CD4-positive, CD25-positive, alpha-beta regulatory T cell (primary cell): ENCODE measurements around the gene NEIL1. TPM values are rescaled to one million over a fixed set of nuclear protein-coding genes. Genes with fewer than 3 reads are reported as not detected.
A peak's percentile ranks its signal among the peaks of the same experiment; 100 is the strongest.

ENCODE experiments used
- ATAC-seq, 2 donors: fragments of 150-1000 bp; cut with Tn5 transposase; one replicate each; pipeline ENCODE4 v1.10.0; 2021; ENCODE audit warnings: low read depth in 2 of 2, moderate number of reproducible peaks in 2 of 2, moderate library complexity in 1 of 2
- DNase-seq, 3 donors: peaks; one replicate each; pipeline versions ENCODE4 v3.0.0 to v3.0.0-alpha.2; 2012 to 2022; ENCODE audit warnings: mixed read lengths in 1 of 3
- H3K27ac ChIP-seq: one replicate; pipeline ENCODE4 v1.7.0; 2013; ENCODE audit warnings: mild to moderate bottlenecking, low read length; ENCODE audit not compliant: insufficient read depth, poor library complexity, severe bottlenecking
- H3K27me3 ChIP-seq: one replicate; pipeline ENCODE4 v1.7.0; 2013; ENCODE audit warnings: low read length; ENCODE audit not compliant: control insufficient read depth, insufficient read depth
- H3K36me3 ChIP-seq: one replicate; pipeline ENCODE4 v1.7.0; 2013; ENCODE audit warnings: mild to moderate bottlenecking, low read length, moderate library complexity; ENCODE audit not compliant: control insufficient read depth, insufficient read depth
- H3K4me1 ChIP-seq: 2 replicates; pipeline ENCODE4 v1.7.0; 2013; ENCODE audit warnings: mild to moderate bottlenecking, low read length; ENCODE audit not compliant: insufficient read depth, control insufficient read depth, poor library complexity, severe bottlenecking
- H3K4me3 ChIP-seq: one replicate; pipeline ENCODE4 v1.7.0; 2013; ENCODE audit warnings: low read depth, mild to moderate bottlenecking, low read length, moderate library complexity
- H3K9me3 ChIP-seq, 2 experiments: 1 replicate in 1 of 2; 2 replicates in 1 of 2; pipeline ENCODE4 v1.7.0; 2013; ENCODE audit warnings: low read length in 2 of 2, mild to moderate bottlenecking in 1 of 2, moderate library complexity in 1 of 2; ENCODE audit not compliant: control insufficient read depth in 2 of 2
- H3K27ac Mint-ChIP-seq, 3 donors: one replicate each; pipeline ENCODE4 v1.8.0; 2020 to 2022; ENCODE audit warnings: mild to moderate bottlenecking in 3 of 3, mixed read lengths in 3 of 3, moderate library complexity in 2 of 3
- H3K27me3 Mint-ChIP-seq: one replicate; pipeline ENCODE4 v1.8.0; 2022; ENCODE audit warnings: mild to moderate bottlenecking, mixed read lengths
- H3K36me3 Mint-ChIP-seq: one replicate; pipeline ENCODE4 v1.8.0; 2020; ENCODE audit warnings: mixed read lengths
- H3K4me1 Mint-ChIP-seq, 4 donors: one replicate each; pipeline ENCODE4 v1.8.0; 2020 to 2022; ENCODE audit warnings: mixed read lengths in 4 of 4, mild to moderate bottlenecking in 1 of 4
- H3K4me3 Mint-ChIP-seq, 4 donors: one replicate each; pipeline ENCODE4 v1.8.0; 2020 to 2022; ENCODE audit warnings: mild to moderate bottlenecking in 4 of 4, mixed read lengths in 4 of 4, moderate library complexity in 3 of 4
- H3K9me3 Mint-ChIP-seq, 7 donors: one replicate each; pipeline ENCODE4 v1.8.0; 2020 to 2022; ENCODE audit warnings: mixed read lengths in 7 of 7, mild to moderate bottlenecking in 3 of 7, moderate library complexity in 2 of 7
- polyA plus RNA-seq, 4 donors: library from polyadenylated mRNA; unstranded; fragments of 300-500 nt; fragmentation: Illumina TruSeq; gene quantifications; one replicate each; pipeline ENCODE4 v1.2.3, GENCODE V29; 2021
- total RNA-seq: library from RNA; stranded (reverse); gene quantifications from one replicate; pipeline ENCODE4 v1.2.3, GENCODE V29; 2022

The NEIL1 gene
- total and polyA plus RNA-seq, 5 donors from 2014 or later, result 1.1 to 23.7 (median 1.6) TPM

DNA sequence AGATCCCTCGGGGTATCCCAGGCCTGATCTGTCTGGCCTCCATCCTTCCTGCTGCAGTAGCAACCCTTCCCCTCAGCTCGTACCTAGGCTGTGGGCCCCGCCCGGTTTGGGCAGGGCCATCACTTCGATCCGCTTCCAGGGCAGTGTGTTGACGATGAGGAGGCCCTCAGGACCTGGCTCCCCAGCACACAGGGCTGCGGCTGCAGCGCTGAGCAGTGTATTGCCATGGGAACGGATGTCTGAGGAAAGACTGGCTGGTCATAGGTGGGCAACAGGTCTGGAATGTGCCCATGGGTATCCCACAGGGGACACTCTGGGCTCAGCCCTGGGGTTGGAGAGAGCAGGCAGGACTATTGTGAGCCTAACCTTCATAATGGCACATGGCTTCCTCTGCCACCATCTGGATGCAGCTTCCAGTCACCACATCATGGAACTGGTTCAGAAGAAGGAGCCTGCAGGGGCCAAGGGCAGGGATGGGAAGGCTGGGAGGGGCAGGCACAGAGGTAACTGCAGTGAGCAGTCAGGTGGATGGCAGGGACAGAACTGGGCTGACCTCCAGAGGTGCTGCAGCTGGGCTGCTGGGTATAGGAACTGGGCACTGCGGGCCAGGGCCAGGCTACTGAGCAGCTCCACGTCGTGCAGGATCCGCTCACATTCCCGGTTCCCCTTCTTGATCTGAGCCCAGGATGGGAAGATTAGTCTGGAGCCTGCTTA, 12.9 kb downstream of the NEIL1 start:
- Mint-ChIP-seq H3K27me3 (no peaks in the 10 kb centered on the region), H3K9me3 (no peaks in the 10 kb centered on the region), H3K4me1 (peaks cover 0 to 4% (median 1%) of the 10 kb centered on the region in 4 donors), H3K27ac (peak overlapping the region in 1 of 3 donors; percentile 36), H3K4me3 (no peak overlapping the region), H3K36me3 (peaks cover 8% of the 10 kb centered on the region)
- Histone ChIP-seq H3K27ac (no peak overlapping the region), H3K9me3 (no peaks in the 10 kb centered on the region), H3K27me3 (no peaks in the 10 kb centered on the region), H3K36me3 (peaks cover 37% of the 10 kb centered on the region), H3K4me3 (no peak overlapping the region), H3K4me1 (no peaks in the 10 kb centered on the region)
- DNase-seq (no peak), ATAC-seq (no peak)

GRCh38 chr15:75360391-75360790, 13.6 kb downstream of the NEIL1 start:
- Mint-ChIP-seq H3K4me1 (peaks cover 0 to 4% (median 1%) of the 10 kb centered on the region in 4 donors), H3K4me3 (no peak overlapping the region), H3K27ac (peak overlapping the region in 1 of 3 donors; percentile 20), H3K27me3 (no peaks in the 10 kb centered on the region), H3K9me3 (no peaks in the 10 kb centered on the region), H3K36me3 (peaks cover 12% of the 10 kb centered on the region)
- no peaks in the 10 kb centered on the region for H3K4me1 ChIP-seq
- no peak for DNase-seq
- H3K27me3 ChIP-seq, result no peaks in the 10 kb centered on the region
- H3K36me3 ChIP-seq, result peaks cover 41% of the 10 kb centered on the region
- no peak overlapping the region for H3K27ac ChIP-seq
- H3K4me3 ChIP-seq, result no peak overlapping the region
- H3K9me3 ChIP-seq, result no peaks in the 10 kb centered on the region
- ATAC-seq, result no peak

DNA sequence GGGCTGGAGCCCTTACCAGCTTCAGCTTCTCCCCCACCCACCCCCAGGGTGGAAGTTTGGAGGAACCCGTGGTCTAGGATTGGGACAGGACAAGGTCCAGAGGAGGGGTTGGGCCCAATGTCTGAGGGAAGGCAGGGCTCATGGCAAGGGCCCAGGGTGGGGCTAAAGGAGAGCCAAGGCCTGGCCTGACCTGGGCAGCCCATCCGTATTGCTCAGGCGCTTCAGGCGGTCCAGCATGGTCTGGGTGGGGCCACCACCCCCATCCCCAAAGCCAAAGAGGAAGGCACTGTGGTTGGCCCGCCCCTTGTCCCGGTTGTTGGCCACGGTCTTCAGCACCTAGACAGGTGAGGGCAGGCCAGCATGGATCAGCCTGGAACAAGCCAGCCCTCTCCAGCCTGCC, 14.0 kb downstream of the NEIL1 start:
- H3K36me3 ChIP-seq, result peaks cover 42% of the 10 kb centered on the region
- Mint-ChIP-seq H3K27ac (no peak overlapping the region), H3K36me3 (peaks cover 15% of the 10 kb centered on the region), H3K4me1 (peaks cover 0 to 4% (median 1%) of the 10 kb centered on the region in 4 donors), H3K9me3 (no peaks in the 10 kb centered on the region), H3K4me3 (no peak overlapping the region), H3K27me3 (no peaks in the 10 kb centered on the region)
- H3K4me3 ChIP-seq, result no peak overlapping the region
- DNase-seq (no peak), ATAC-seq (no peak)
- no peaks in the 10 kb centered on the region for H3K4me1 ChIP-seq
- H3K27me3 ChIP-seq, result no peaks in the 10 kb centered on the region
- no peak overlapping the region for H3K27ac ChIP-seq
- H3K9me3 ChIP-seq, result no peaks in the 10 kb centered on the region

DNA sequence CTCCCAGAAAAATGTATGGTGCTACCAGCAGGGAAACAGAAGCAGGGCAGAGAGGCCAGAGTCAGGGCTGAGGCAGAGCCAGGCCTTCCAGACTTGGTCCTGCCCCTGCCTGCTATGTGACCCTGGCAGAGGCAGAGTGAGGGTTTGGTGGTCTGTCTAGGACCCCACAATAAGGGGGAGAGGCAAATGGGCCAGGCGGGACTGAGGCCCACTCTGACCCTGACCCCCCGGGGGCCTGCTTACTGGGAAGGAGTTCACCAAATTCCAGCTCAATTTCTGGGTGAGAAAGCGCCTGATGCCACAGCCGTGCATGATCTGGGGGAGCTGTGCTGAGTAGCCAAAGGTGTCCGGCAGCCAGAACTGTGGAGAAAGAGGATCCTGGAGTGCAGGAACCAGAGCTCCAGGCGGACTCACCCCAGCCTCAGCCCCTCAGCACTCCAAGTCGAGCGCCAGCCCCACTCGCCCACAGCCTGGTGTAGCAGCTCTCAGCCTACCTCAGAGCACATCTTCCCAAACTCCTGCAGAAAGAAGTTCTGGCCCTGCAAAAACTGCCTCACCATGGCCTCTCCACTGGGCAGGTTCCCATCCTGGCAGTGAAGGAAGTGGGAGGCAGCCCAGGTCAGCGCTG, 14.6 kb downstream of the NEIL1 start:
- peaks cover 17% of the 10 kb centered on the region for H3K36me3 Mint-ChIP-seq
- DNase-seq (no peak), ATAC-seq (no peak)
- H3K4me1 Mint-ChIP-seq, result peaks cover 0 to 4% (median 1%) of the 10 kb centered on the region in 4 donors
- Histone ChIP-seq H3K4me3 (no peak overlapping the region), H3K4me1 (no peaks in the 10 kb centered on the region), H3K36me3 (peaks cover 45% of the 10 kb centered on the region), H3K9me3 (no peaks in the 10 kb centered on the region), H3K27ac (no peak overlapping the region), H3K27me3 (no peaks in the 10 kb centered on the region)
- H3K27me3 Mint-ChIP-seq, result no peaks in the 10 kb centered on the region
- no peak overlapping the region for H3K27ac Mint-ChIP-seq
- H3K9me3 Mint-ChIP-seq, result no peaks in the 10 kb centered on the region
- no peak overlapping the region for H3K4me3 Mint-ChIP-seq

DNA sequence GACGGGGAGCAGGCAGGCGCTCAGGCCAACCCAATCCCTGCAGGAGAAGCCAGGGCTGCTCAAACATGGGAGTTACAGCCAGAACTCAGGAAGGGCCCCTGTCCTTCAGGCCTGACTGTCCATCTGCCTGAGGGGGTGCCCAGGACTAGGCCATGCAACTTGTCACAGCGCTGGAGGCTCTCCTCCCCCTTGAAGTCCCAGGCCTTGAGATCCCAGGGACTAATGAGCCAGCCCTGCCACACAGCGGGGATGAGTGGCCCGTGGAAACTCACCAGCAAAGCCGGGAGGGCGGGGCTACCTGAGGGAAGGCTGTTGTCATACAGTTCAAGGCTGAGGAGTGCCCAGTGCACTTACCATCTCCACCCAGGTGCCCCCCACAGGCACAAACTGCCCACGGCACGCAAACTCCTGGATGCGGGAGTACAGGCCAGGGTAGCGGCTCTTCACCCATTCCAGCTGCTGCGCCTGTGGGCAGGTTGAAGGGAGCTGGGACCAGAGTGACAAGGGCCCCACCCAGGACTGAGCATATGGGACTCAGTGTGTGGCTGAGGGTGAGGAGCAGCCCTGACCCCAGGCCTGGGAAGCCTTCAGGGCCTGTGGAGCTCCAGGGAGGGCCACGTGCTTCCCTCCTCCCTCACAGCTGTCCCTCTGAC, 15.3 kb downstream of the NEIL1 start:
- Mint-ChIP-seq H3K36me3 (peaks cover 13% of the 10 kb centered on the region), H3K4me1 (peaks cover 0 to 6% (median 5%) of the 10 kb centered on the region in 4 donors), H3K27ac (peak overlapping the region in 1 of 3 donors; percentile 9), H3K27me3 (no peaks in the 10 kb centered on the region), H3K9me3 (no peaks in the 10 kb centered on the region), H3K4me3 (no peak overlapping the region)
- H3K4me3 ChIP-seq, result no peak overlapping the region
- H3K4me1 ChIP-seq, result peaks cover 5% of the 10 kb centered on the region
- H3K9me3 ChIP-seq, result no peaks in the 10 kb centered on the region
- no peak overlapping the region for H3K27ac ChIP-seq
- no peak for DNase-seq
- ATAC-seq, result no peak
- no peaks in the 10 kb centered on the region for H3K27me3 ChIP-seq
- peaks cover 49% of the 10 kb centered on the region for H3K36me3 ChIP-seq

DNA sequence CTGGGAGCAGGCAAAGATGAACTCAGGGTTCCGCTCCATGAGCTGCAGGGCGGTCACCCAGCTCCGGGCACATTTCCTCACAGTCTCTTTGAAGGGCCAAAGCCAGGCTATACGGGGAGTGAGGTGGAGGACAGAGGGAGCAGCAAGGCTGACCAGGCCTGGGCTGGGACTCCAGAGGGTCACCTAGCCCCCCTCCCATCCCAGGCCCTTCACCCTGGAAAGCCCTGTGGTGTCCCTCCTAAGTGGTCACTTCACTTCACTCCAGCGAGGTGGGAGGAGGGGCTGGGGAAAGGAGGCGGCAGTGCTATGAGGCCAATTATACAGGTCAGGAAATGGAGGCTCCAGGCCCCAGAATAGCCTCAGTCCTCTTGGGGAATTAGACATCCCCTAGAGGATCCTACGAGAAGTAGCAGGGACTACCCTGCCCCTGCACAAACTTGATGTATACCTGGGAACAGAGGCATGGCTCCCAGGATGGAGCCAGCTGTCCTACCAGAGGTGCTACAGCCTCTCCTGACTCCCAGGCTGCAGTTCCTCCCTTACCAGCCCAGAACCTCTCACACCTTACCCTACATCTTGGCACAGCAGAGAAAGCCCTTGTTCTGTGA, 15.9 kb downstream of the NEIL1 start:
- Mint-ChIP-seq H3K27me3 (no peaks in the 10 kb centered on the region), H3K36me3 (peaks cover 13% of the 10 kb centered on the region), H3K27ac (peak overlapping the region in 1 of 3 donors; percentile 9), H3K9me3 (no peaks in the 10 kb centered on the region), H3K4me1 (peaks cover 0 to 12% (median 8%) of the 10 kb centered on the region in 4 donors), H3K4me3 (peak overlapping the region in 1 of 4 donors; percentile 65)
- ATAC-seq (no peak), DNase-seq (no peak)
- no peak overlapping the region for H3K27ac ChIP-seq
- H3K27me3 ChIP-seq, result no peaks in the 10 kb centered on the region
- no peaks in the 10 kb centered on the region for H3K9me3 ChIP-seq
- H3K4me1 ChIP-seq, result peaks cover 11% of the 10 kb centered on the region
- H3K4me3 ChIP-seq, result no peak overlapping the region
- peaks cover 49% of the 10 kb centered on the region for H3K36me3 ChIP-seq

DNA sequence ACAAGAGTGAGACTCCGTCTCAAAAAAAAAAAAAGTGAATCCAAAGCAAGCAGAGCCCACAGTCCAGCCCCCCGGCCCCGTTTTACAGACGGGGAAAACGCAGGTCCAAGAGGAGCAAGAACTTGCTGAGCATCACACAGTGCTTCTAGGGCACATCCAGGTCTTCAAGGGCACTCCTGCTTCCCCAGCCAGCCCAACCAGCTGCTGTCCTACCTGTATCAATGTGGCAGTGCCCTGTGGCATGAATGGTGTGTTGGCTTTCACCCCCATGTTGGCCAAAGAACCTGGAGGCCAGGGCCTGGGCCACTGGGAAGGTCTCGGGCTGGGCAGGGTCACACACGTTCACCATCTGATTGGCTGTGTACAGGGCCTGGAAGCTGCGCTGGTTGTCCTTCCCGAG, 16.9 kb downstream of the NEIL1 start:
- Histone ChIP-seq H3K4me3 (no peak overlapping the region), H3K4me1 (peaks cover 16% of the 10 kb centered on the region), H3K27me3 (no peaks in the 10 kb centered on the region), H3K27ac (no peak overlapping the region), H3K9me3 (no peaks in the 10 kb centered on the region), H3K36me3 (peaks cover 44% of the 10 kb centered on the region)
- ATAC-seq (no peak), DNase-seq (no peak)
- H3K27ac Mint-ChIP-seq, result peak overlapping the region in 1 of 3 donors; percentile 36
- peaks cover 3 to 15% (median 10%) of the 10 kb centered on the region in 4 donors for H3K4me1 Mint-ChIP-seq
- H3K9me3 Mint-ChIP-seq, result no peaks in the 10 kb centered on the region
- H3K27me3 Mint-ChIP-seq, result no peaks in the 10 kb centered on the region
- peaks cover 13% of the 10 kb centered on the region for H3K36me3 Mint-ChIP-seq
- H3K4me3 Mint-ChIP-seq, result no peak overlapping the region
